GM19099 (cell line): ENCODE measurements around the gene MAN1B1.
A peak's percentile ranks its signal among the peaks of the same experiment; 100 is the strongest.

Experiments
- POLR2A ChIP-seq: IDR thresholded peaks from 3 replicates; pipeline ENCODE4 v1.6.1; 2011; ENCODE audit warnings: low read depth; ENCODE audit not compliant: insufficient read length; ENCODE audit errors: extremely low read depth

The MAN1B1 gene

GRCh38 chr9:137150617-137151457 lies 64.1 kb downstream of the MAN1B1 start:
- TF ChIP-seq POLR2A = no peak

- TF ChIP-seq POLR2A = no peak
Measured at GRCh38 chr9:137152844-137153405, 66.1 kb downstream of the MAN1B1 start.

GRCh38 chr9:137156567-137157375 lies 70.0 kb downstream of the MAN1B1 start:
- peak; percentile 49 for TF ChIP-seq POLR2A

- no peak for TF ChIP-seq POLR2A
Measured at GRCh38 chr9:137157618-137158415, 71.0 kb downstream of the MAN1B1 start.

- TF ChIP-seq POLR2A = no peak
Measured at GRCh38 chr9:137158625-137159024, 71.8 kb downstream of the MAN1B1 start.
